ENCODE measurements around the gene TMEM169.
A peak's percentile ranks its signal among the peaks of the same experiment; 100 is the strongest.

Gene TMEM169

GRCh38 chr2:216104691-216105090, 23.0 kb downstream of the TMEM169 start:
- DNase-seq (ENCODE audit: low read depth in 3 of 3) = no peak

DNA sequence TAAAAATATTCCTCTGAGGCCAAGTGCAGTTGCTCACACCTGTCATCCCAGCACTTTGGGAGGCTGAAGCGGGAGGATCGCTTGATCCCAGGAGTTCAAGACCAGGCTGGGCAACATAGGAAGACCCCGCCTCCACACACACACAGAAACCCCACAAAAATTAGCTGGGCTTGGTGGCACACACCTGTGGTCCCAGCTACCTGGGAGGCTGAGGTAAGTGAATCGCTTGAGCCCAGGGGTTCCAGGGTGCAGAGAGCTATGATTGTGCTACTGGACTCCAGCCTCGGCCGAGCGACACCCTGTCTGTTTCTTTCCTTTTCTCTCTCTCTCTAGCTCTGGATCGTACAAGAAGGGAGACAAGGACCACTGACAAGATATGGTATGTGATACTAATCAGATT, 25.6 kb downstream of the TMEM169 start:
- no peak for DNase-seq (ENCODE audit: low read depth in 3 of 3)

DNA sequence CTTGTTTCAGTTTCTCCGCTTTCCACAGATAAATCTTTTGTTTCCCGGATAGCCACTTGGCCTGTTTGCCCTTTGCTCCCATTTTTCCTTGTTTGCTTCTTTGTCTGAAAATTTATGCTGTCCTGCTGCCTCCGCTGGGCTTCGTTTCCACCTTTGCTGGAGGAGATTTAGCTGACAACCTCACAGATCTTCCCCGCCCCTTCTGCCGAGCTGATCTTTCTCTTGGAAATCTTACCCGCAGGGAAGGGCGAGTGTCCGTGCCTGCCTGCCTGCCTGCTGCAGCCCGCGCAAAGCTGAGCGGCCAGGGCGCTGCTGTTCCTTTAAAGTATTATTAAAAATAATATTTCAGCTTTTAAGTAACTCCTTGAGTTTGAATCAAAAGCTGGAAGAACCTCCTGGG, 26.0 kb downstream of the TMEM169 start:
- DNase-seq (ENCODE audit: low read depth in 3 of 3) = no peak

- no peak for DNase-seq (ENCODE audit: low read depth in 3 of 3)
These were observed 26.7 kb downstream of the TMEM169 start for GRCh38 chr2:216108310-216108966.

- peak; percentile 96 to 98 (median 96) for DNase-seq (ENCODE audit: low read depth in 3 of 3)
These were observed 27.5 kb downstream of the TMEM169 start, which contains the start of gene XRCC5 for GRCh38 chr2:216108967-216109921. XRCC5 (plus strand) TSS chr2:216109348; CDS start chr2:216109437, 89 bp downstream.

DNA sequence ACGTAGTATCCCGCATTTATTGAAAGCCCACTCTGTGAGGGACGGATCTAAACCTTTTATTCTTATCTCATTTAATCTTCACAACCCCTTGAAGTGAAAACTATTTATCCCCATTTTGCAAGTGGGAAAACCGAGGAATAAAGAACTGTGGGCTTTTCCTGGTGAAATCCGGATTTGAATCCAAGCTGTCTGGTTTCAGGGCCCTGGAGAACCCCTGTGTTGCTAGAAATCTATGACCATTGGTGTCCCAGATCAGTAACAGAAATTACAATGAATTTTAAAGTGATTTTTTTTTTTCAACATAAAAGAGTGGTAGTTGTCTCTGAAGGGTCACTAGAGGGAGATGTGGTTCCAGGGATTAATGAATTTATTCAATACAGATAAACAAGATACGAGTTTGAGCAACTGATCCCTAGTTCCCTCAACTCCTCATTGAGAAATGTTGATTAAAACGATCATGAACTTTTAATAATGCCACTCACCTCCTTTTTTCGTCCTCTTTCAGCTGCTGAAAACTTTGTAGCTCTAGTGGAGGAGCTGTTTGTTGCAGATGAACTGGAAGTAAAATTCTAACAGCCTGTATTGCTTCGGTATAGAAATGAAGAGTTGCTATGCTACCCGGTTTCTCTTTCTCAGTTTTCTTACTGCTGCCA, 28.4 kb downstream of the TMEM169 start:
- DNase-seq (ENCODE audit: low read depth in 3 of 3) = no peak

DNA sequence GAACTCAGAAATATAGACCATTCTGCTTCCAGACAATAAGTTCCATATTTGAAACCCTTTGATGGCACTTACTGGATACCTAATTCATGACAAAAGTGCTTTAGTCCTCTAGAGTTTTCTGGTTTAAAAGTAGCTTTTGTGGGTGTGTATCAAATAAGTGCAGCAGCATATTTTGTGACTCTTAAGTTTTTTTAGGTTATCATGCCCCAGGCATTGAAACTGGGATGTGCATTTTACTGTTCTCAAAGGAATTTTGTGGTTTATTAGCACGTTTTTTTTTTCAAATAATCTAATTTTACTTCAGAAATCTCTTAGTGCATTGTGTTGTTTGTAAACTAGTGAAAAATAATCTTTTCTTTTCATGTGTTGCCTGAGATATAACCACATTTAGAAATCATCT, 28.9 kb downstream of the TMEM169 start:
- no peak for DNase-seq (ENCODE audit: low read depth in 3 of 3)

GRCh38 chr2:216111122-216111521, 29.4 kb downstream of the TMEM169 start:
- DNase-seq (ENCODE audit: low read depth in 3 of 3) = no peak

- no peak for DNase-seq (ENCODE audit: low read depth in 3 of 3)
These were observed 31.2 kb downstream of the TMEM169 start for GRCh38 chr2:216112926-216113325.

DNA sequence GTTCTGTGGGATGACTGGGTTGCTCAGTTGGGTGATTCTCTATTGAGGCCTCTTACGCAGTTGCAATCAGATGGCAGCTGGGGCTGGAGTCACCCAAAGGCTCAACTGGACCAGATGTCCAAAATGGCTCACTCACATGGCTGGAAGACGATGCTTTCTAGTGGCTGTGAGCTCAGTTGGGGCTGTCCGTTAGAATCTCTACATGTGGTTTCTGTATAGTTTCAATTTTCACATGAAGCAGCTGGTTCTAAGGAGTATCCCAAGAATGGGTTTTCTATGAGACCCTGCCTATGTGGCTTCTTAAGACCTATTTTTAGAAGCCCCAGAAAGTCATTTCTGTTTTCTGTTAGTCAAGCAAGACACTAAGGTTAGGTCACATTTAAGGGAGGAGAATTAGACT, 31.9 kb downstream of the TMEM169 start:
- DNase-seq (ENCODE audit: low read depth in 3 of 3) = no peak

DNA sequence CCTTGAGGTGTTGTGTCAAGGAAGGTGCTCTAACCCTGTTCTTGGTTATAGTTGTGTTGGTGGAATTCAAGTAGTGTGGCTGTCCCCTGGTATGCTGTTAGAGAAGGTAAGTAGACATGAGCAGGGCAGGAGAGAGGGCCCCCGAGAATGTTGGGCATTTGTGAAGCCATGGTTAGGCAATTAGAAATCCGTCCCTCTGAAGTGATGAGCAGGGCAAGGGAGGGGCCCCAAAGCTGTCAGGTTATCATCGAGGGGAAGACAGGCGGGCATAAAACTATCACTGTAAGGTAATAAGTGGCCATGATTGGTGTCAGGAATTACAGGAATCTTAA, 32.6 kb downstream of the TMEM169 start:
- DNase-seq (ENCODE audit: low read depth in 3 of 3) = no peak

GRCh38 chr2:216114714-216115531, 33.2 kb downstream of the TMEM169 start:
- DNase-seq (ENCODE audit: low read depth in 3 of 3) = peak; percentile 95 to 98 (median 96)

DNA sequence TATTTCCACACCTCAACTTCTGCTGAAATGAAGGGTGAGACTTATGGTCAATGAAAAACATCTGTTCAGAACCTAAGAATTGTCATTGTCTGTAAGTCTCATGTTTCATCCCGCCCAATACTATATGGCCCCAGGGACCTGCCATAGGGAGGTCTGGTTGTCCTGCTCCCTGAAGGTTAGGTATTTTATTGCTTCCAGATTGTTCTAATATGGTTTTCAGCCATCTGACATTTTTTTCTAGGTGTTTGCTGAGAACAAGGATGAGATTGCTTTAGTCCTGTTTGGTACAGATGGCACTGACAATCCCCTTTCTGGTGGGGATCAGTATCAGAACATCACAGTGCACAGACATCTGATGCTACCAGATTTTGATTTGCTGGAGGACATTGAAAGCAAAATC, 34.7 kb downstream of the TMEM169 start:
- DNase-seq (ENCODE audit: low read depth in 3 of 3) = no peak

DNA sequence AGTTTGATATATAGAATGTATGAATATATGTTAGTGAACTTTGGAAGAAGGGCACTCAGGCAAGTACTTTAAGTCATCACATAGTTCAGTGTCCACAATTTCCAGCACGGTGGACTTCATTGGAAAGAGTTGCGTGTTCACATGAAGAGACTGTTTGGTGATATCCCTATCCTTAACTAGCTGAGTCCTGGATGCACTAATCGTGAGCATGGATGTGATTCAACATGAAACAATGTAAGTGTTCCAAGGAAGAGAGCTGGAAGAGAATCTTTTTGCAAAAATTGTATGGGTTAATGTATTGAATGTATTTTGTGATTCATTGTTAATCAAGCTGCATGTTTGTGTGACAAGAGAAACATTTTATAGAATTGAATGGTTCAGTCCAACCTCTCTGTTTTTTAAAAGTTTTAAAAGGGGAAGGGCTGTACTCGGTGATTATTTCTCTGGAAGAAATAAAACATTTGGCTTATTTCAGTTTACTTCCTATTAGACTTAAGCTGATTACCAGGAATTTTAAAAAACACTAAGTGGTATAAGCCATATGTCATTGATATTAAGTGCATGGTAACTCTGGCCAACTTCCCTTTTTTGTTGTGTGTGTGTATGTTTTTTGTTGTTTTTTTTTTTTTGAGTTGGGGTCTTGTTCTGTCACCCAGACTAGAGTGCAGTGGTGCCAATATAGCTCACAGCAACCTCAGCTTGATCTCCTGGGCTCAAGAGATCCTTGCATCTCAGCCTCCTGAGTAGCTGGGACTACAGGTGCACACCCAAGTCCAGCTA, 36.0 kb downstream of the TMEM169 start:
- no peak for DNase-seq (ENCODE audit: low read depth in 3 of 3)

DNA sequence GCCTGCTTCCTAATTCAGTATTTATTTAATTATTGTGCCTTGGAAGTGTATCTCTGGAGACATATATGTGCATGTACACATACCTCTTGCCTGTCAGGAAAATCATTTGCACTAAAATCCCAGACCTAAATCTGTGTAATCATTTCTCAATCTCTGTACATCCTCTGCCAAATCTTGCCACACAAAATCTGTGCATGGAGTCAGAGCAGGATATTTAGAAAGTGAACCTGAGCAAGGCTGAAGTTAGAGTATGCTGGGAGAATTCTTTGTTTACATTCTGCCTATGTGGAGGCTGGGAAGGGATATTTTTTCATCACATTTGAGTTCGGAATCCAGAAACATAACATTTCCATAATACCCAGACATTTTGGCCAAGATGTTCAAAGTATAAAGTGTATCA, 36.8 kb downstream of the TMEM169 start:
- DNase-seq (ENCODE audit: low read depth in 3 of 3) = no peak

DNA sequence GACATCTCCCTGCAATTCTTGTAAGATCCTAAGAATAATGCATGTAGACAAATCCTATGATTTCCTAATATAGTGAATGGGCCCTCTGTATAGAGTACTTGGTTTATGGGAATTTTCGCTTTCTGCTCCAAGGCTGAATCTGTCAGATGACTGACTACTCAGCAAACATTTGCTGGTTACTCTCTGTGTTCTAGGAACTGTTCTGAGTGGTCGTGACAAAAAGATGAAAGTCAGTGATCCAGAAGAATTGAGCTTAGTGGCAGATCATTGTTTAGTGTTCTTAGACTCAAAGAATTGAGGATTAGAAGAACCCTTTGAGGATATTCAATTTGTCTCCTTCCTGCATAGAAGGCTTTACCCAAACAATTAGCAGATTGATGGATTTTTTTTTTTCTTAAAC, 37.4 kb downstream of the TMEM169 start:
- no peak for DNase-seq (ENCODE audit: low read depth in 3 of 3)

DNA sequence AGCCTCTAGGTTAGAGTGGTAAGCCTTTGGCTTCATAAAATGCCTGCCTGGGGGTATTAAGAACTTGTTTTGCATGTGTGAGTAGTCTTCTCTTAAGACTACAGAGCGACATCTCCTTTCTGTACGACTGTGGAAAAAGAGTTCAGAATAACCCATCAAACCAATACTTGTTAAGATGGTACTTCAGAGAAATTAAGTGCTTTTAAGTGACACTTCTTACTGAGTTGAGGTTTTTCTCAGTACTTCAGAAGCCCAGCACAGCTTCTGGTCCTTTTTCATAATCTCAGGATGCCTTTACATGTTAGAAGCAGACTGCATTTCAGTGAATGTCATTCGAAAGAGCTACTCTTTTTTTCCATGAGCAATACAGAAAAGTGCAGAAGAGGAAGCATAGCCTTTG, 38.3 kb downstream of the TMEM169 start:
- DNase-seq (ENCODE audit: low read depth in 3 of 3) = no peak

DNA sequence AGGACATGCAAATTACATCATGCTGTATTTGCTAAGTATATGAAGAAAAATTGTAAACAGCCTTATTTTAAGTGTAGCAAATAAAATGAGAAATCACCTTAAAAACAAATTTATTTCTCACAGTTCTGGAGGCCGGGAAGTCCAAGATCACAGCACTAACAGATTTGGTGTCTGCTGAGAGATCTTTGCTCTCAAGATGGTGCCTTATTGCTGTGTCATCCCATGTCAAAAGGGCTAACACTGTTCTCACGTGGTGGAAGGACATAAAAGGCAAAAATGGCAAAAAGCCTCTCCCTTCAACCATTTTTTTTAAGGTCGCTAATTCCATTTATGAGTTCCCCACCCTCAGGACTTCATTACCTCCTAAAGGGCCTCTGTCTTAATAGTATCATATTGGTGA, 39.5 kb downstream of the TMEM169 start:
- no peak for DNase-seq (ENCODE audit: low read depth in 3 of 3)

DNA sequence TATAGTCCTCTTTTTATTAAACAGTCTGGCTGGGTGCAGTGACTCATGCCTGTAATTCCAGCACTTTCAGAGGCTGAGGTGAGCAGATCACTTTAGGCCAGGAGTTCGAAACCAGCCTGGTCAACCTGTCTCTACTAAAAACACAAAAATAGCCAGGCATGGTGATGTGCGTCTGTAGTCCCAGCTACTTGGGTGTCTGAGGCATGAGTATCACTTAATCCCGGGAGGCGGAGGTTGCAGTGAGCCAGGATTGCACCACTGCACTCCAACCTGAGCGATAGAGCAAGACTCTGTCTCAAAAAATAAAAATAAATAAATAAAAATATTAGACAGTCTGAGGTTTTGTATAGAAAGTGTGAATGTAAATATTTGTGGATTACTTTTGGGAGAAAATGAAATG, 45.2 kb downstream of the TMEM169 start:
- no peak for DNase-seq (ENCODE audit: low read depth in 3 of 3)

GRCh38 chr2:216130346-216130971, 48.7 kb downstream of the TMEM169 start:
- no peak for DNase-seq (ENCODE audit: low read depth in 3 of 3)

All from stimulated activated CD4-positive, alpha-beta T cell treated with anti-CD3 and anti-CD28 coated beads, TNF-alpha, amount 100 ng/mL, for 48 hours (primary cell).